ENCODE results near the gene RFX2. TPM values are rescaled to one million over a fixed set of nuclear protein-coding genes. Genes with fewer than 3 reads are reported as not detected.

RFX2 gene
- total and polyA plus RNA-seq, 7 donors = 1.2 to 21.2 (median 14.3) TPM

DNA sequence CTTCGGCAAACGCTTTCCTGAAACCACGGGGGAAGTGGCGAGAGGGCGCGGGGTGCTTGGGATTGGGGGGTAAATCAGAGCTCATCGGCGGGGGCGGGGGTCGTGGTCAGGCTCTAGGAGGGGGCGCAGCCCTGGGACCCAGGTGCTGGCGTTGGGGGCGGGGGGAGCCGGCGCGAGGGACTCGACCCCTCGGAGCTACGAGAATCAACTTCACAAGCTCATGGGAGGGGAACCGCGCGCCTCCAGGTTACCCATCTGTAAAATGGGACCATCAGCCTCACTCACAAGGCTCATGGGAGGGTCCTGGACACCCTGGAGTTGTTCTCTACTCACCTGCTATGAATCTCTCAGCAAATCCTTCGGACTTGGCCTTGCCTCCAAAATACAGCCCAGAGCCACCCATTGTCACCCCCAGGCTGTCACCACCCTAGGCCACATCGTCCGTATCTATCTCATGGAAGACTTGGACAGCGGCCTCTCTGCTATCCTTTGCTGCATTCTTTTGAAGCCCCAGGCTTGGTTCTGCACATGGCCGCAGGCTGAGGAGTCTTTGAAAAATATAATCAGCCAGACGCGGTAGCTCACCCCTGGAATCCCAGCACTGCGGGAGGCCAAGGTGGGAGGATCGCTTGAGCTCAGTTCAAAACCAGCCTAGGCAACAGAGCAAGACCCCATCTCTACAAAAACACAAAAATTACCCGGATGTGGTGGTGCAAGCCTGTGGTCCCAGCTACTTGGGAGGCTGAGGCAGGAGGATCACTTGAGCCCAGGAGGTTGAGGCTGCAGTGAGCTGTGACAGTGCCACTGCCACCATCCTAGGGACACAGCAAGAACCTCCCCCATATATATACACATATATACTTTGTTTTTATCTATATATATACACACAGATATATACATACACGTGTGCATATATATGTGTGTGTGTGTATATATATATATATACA is 131.4 kb downstream of the RFX2 start:
- H3K36me3 ChIP-seq = peaks cover 0 to 5% (median 1%) of the 10 kb centered on the region in 4 donors
- peak overlapping the region; percentile 36 to 99 (median 85) for H3K4me3 ChIP-seq
- no peaks in the 10 kb centered on the region for H3K27me3 ChIP-seq
- peak overlapping the region; percentile 84 to 93 (median 87) for H3K27ac ChIP-seq
- DNase-seq = no peak
- WGBS, 2 donors = 39 to 40% methylated on average over 33 of the region's 33 CpGs
- peaks cover 0 to 54% (median 50%) of the 10 kb centered on the region in 4 donors for H3K4me1 ChIP-seq
- intact Hi-C loops (cut with DNase I) = loop anchor here (5.0 kb wide), 1 partner anchor 187 kb away; the partner anchor contains the start of gene DUS3L
- TF ChIP-seq EP300 (IDR thresholded peaks at IDR 0.05) = no peak
- TF ChIP-seq POLR2A (IDR thresholded peaks at IDR 0.05) = no peak
- TF ChIP-seq POLR2AphosphoS5 (IDR thresholded peaks at IDR 0.05) = no peak
- TF ChIP-seq, protein P1, sequence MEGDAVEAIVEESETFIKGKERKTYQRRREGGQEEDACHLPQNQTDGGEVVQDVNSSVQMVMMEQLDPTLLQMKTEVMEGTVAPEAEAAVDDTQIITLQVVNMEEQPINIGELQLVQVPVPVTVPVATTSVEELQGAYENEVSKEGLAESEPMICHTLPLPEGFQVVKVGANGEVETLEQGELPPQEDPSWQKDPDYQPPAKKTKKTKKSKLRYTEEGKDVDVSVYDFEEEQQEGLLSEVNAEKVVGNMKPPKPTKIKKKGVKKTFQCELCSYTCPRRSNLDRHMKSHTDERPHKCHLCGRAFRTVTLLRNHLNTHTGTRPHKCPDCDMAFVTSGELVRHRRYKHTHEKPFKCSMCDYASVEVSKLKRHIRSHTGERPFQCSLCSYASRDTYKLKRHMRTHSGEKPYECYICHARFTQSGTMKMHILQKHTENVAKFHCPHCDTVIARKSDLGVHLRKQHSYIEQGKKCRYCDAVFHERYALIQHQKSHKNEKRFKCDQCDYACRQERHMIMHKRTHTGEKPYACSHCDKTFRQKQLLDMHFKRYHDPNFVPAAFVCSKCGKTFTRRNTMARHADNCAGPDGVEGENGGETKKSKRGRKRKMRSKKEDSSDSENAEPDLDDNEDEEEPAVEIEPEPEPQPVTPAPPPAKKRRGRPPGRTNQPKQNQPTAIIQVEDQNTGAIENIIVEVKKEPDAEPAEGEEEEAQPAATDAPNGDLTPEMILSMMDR (IDR thresholded peaks at IDR 0.05) = no peak
- no peaks in the 10 kb centered on the region for H3K9me3 ChIP-seq

DNA sequence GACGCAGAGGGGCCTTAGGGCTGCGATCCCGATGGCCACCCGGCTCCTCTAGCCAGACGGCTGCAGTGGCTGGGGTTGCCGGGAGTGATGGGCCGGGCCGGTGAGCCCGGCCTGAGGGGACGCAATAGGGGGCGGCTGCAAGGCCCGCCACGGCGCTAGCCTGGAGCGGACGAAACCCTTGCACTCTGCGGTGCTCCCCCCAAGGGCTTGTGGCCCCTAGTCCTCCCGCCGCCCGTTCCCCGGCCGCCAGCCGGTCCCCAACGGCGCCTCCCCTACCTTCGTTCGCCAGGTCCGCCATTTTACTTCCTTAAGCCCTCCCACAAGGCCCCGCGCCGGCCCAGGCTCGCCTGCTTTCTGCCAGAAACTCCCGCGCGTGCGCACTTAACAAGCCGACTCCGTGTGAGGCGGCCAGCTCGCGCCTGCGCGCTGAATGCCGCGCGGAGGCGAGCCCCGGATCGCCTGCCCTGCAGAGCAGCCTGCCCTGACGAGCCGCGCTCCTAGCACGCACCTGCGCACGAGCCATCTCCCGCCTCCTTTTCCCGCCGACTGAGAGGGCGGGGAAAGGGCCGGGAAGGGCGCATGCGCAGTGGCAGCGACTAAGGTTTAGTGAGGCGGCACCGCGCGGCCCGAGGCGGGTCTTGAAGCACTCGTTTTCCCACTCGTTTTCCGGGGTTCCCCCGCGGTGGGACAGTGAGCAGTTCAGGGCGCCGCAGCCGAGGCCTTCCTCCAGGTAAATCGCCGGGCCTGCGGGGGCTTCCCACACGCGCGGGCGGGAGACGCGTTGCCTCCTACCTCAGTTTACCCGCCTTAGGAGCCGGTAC is 132.3 kb downstream of the RFX2 start, which contains the start of gene RANBP3:
TSS of gene RANBP3 (minus strand) at position 356 of the 821 bp plus-strand sequence. CDS start at position 298, 58 bp downstream.
- H3K4me1 ChIP-seq = peaks cover 0 to 61% (median 53%) of the 10 kb centered on the region in 4 donors
- H3K9me3 ChIP-seq = no peaks in the 10 kb centered on the region
- intact Hi-C loops (cut with DNase I) = loop anchor here (1.0 to 5.0 kb wide), 2 partner anchors 75 to 186 kb away; partner anchors contain the start of genes DUS3L and NDUFA11
- 0% methylated on average over 88 of the region's 88 CpGs for whole genome bisulfite sequencing, 2 donors
- H3K27ac ChIP-seq = peak within 1 kb of the TSS; percentile 84 to 93 (median 87)
- H3K36me3 ChIP-seq = peaks cover 0 to 12% (median 2%) of the 10 kb centered on the region in 4 donors
- peak within 1 kb of the TSS; percentile 67 to 99 (median 85) for H3K4me3 ChIP-seq
- TF ChIP-seq POLR2AphosphoS5 (IDR thresholded peaks at IDR 0.05) (peak; percentile 72 to 91 (median 76)), EP300 (IDR thresholded peaks at IDR 0.05) (peak in 1 of 4 donors; percentile 33), POLR2A (IDR thresholded peaks at IDR 0.05) (peak in 1 of 2 donors; percentile 26)
- TF ChIP-seq, protein P1 (IDR thresholded peaks at IDR 0.05) = no peak
- peak; percentile 99 for DNase-seq
- no peaks in the 10 kb centered on the region for H3K27me3 ChIP-seq

DNA sequence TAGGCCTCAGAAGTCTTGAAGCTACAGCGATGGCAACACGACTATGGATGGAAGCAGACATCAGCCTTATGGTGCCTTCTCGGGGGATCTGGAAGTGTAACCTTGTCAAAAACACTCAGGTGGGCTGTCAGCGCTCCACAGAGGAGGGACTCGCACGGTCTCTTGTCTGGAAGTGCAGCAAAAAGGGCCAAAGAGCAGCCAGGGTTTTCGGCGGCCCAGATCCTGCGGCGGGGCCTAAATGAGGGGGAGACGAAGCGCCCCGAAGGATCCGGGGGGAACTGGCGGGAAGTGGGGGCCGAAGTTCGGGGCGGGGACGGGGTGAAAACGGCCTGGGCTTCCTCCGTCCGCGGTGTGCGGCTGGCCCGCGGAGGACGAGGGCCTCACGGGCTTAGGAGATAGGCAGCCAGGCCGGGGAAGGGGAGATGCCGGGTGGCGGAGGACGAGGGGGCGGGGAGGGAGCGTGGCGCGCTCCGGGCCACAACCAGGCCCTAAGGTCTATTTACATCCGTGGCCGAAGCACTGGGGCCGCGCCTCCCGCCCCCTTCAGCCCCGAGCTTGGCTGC is 133.0 kb downstream of the RFX2 start:
- Histone ChIP-seq H3K36me3 (peaks cover 0 to 12% (median 2%) of the 10 kb centered on the region in 4 donors), H3K4me1 (peaks cover 0 to 61% (median 55%) of the 10 kb centered on the region in 4 donors), H3K27me3 (no peaks in the 10 kb centered on the region), H3K9me3 (no peaks in the 10 kb centered on the region), H3K4me3 (peak overlapping the region; percentile 67 to 99 (median 85)), H3K27ac (peak overlapping the region; percentile 84 to 93 (median 87))
- no peak for DNase-seq
- intact Hi-C loops (cut with DNase I) = loop anchor here (1.0 to 5.0 kb wide), 2 partner anchors 74 to 185 kb away; partner anchors contain the start of genes DUS3L and NDUFA11
- TF ChIP-seq EP300 (IDR thresholded peaks at IDR 0.05) (no peak), POLR2AphosphoS5 (IDR thresholded peaks at IDR 0.05) (no peak), POLR2A (IDR thresholded peaks at IDR 0.05) (no peak)
- TF ChIP-seq, protein P1 (IDR thresholded peaks at IDR 0.05) = no peak
- WGBS, 2 donors = 1% methylated on average over 43 of the region's 43 CpGs

DNA sequence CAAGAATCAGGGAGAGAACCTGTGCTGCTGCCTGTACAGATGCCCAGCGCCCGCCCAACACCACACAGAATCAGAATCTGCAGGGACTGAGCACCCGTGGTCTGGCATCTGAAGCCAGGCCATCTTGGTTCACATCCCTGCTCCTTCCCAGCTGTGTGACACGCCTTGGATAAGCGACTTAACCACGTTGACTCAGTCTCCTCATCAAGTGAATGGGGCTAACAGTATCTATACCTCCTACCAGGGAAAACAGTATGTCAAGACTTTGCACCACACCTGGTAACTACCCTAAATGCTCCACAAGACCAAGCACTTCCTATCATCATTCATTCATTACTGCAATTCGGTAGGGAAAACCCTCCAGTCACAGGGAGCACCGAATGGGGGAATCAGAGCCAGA is 133.5 kb downstream of the RFX2 start:
- TF ChIP-seq EP300 (IDR thresholded peaks at IDR 0.05) (no peak), POLR2A (IDR thresholded peaks at IDR 0.05) (no peak), POLR2AphosphoS5 (IDR thresholded peaks at IDR 0.05) (no peak)
- TF ChIP-seq, protein P1 (IDR thresholded peaks at IDR 0.05) = no peak
- intact Hi-C loops (cut with DNase I) = loop anchor here (1.0 to 5.0 kb wide), 2 partner anchors 73 to 184 kb away; partner anchors contain the start of genes DUS3L and NDUFA11
- Histone ChIP-seq H3K4me3 (peak overlapping the region; percentile 67 to 99 (median 85)), H3K27ac (peak overlapping the region in 3 of 4 donors; percentile 86 to 93 (median 88)), H3K36me3 (peaks cover 0 to 16% (median 2%) of the 10 kb centered on the region in 4 donors), H3K27me3 (no peaks in the 10 kb centered on the region), H3K4me1 (peaks cover 0 to 67% (median 56%) of the 10 kb centered on the region in 4 donors), H3K9me3 (no peaks in the 10 kb centered on the region)
- 34 to 53% methylated on average over 8 of the region's 8 CpGs for WGBS, 2 donors
- DNase-seq = no peak
